Measurements from ENCODE around the gene RFPL2. TPM values are rescaled to one million over a fixed set of nuclear protein-coding genes. Genes with fewer than 3 reads are reported as not detected.
"Not testable (repeated sequence)": the region's sequence is repeated elsewhere in the genome, so short reads cannot be mapped to it uniquely, and the experiment has no call there.

The RFPL2 gene
- polyA plus RNA-seq, 3 donors from 2014 or later = 0.24 TPM; not detected in 2

GRCh38 chr22:32165681-32166080, 39.2 kb downstream of the RFPL2 start:
- Mint-ChIP-seq H3K27ac (no peak overlapping the region), H3K27me3 (ENCODE audit: low read depth in 3 of 3) (peaks cover 0 to 15% (median 4%) of the 10 kb centered on the region in 3 donors), H3K4me3 (no peak overlapping the region), H3K4me1 (no peaks in the 10 kb centered on the region), H3K9me3 (no peaks in the 10 kb centered on the region), H3K36me3 (no peaks in the 10 kb centered on the region)
- no peak for DNase-seq

- H3K27ac Mint-ChIP-seq = no peak overlapping the region
- H3K9me3 Mint-ChIP-seq = no peaks in the 10 kb centered on the region
- no peaks in the 10 kb centered on the region for H3K36me3 Mint-ChIP-seq
- DNase-seq = no peak
- H3K4me1 Mint-ChIP-seq = no peaks in the 10 kb centered on the region
- H3K27me3 Mint-ChIP-seq (ENCODE audit: low read depth in 3 of 3) = peaks cover 0 to 13% (median 4%) of the 10 kb centered on the region in 3 donors
- H3K4me3 Mint-ChIP-seq = no peak overlapping the region
These were observed 40.6 kb downstream of the RFPL2 start for GRCh38 chr22:32164075-32164860.

GRCh38 chr22:32160411-32160810, 44.5 kb downstream of the RFPL2 start:
- H3K4me3 Mint-ChIP-seq; H3K27ac Mint-ChIP-seq; H3K4me1 Mint-ChIP-seq; H3K36me3 Mint-ChIP-seq; DNase-seq; H3K9me3 Mint-ChIP-seq; H3K27me3 Mint-ChIP-seq (ENCODE audit: low read depth in 3 of 3): not testable (repeated sequence)

- no peaks in the 10 kb centered on the region for H3K4me1 Mint-ChIP-seq
- H3K27ac Mint-ChIP-seq = no peak within 1 kb of the TSS
- peaks cover 0 to 4% (median 1%) of the 10 kb centered on the region in 3 donors for H3K27me3 Mint-ChIP-seq (ENCODE audit: low read depth in 3 of 3)
- no peaks in the 10 kb centered on the region for H3K36me3 Mint-ChIP-seq
- DNase-seq = no peak
- H3K4me3 Mint-ChIP-seq = no peak within 1 kb of the TSS
- H3K9me3 Mint-ChIP-seq = no peaks in the 10 kb centered on the region
These were observed 46.0 kb downstream of the RFPL2 start, which contains the start of gene C22orf42 for GRCh38 chr22:32158712-32159533. Gene C22orf42, minus strand, starts transcription at chr22:32159303. Its CDS starts 88 bp downstream, at chr22:32159215.

GRCh38 chr22:32157632-32158031, 47.2 kb downstream of the RFPL2 start:
- not testable (repeated sequence) for H3K36me3 Mint-ChIP-seq; H3K27me3 Mint-ChIP-seq (ENCODE audit: low read depth in 3 of 3); H3K4me1 Mint-ChIP-seq; H3K4me3 Mint-ChIP-seq; DNase-seq; H3K27ac Mint-ChIP-seq; H3K9me3 Mint-ChIP-seq

GRCh38 chr22:32154727-32155126, 50.1 kb downstream of the RFPL2 start:
- H3K36me3 Mint-ChIP-seq; DNase-seq; H3K27ac Mint-ChIP-seq; H3K4me3 Mint-ChIP-seq; H3K4me1 Mint-ChIP-seq; H3K27me3 Mint-ChIP-seq (ENCODE audit: low read depth in 3 of 3); H3K9me3 Mint-ChIP-seq: not testable (repeated sequence)

GRCh38 chr22:32151641-32152040, 53.2 kb downstream of the RFPL2 start:
- H3K9me3 Mint-ChIP-seq = peaks cover 0 to 19% (median 8%) of the 10 kb centered on the region in 6 donors
- peaks cover 3 to 12% (median 6%) of the 10 kb centered on the region in 3 donors for H3K27me3 Mint-ChIP-seq (ENCODE audit: low read depth in 3 of 3)
- not testable (repeated sequence) for H3K27ac Mint-ChIP-seq, H3K4me3 Mint-ChIP-seq, DNase-seq, H3K4me1 Mint-ChIP-seq, H3K36me3 Mint-ChIP-seq

- peaks cover 3 to 12% (median 6%) of the 10 kb centered on the region in 3 donors for H3K27me3 Mint-ChIP-seq (ENCODE audit: low read depth in 3 of 3)
- H3K36me3 Mint-ChIP-seq, DNase-seq, H3K4me1 Mint-ChIP-seq, H3K27ac Mint-ChIP-seq, H3K4me3 Mint-ChIP-seq: not testable (repeated sequence)
- H3K9me3 Mint-ChIP-seq = peaks cover 0 to 19% (median 8%) of the 10 kb centered on the region in 6 donors
These were observed 54.2 kb downstream of the RFPL2 start for GRCh38 chr22:32150647-32151046.

- H3K4me1 Mint-ChIP-seq; H3K4me3 Mint-ChIP-seq; H3K27ac Mint-ChIP-seq; DNase-seq; H3K36me3 Mint-ChIP-seq; H3K27me3 Mint-ChIP-seq (ENCODE audit: low read depth in 3 of 3): not testable (repeated sequence)
- H3K9me3 Mint-ChIP-seq = peaks cover 0 to 19% (median 8%) of the 10 kb centered on the region in 6 donors
These were observed 56.5 kb downstream of the RFPL2 start for GRCh38 chr22:32148372-32148771.

GRCh38 chr22:32147128-32147527, 57.7 kb downstream of the RFPL2 start:
- not testable (repeated sequence) for H3K4me1 Mint-ChIP-seq; H3K36me3 Mint-ChIP-seq; H3K27me3 Mint-ChIP-seq (ENCODE audit: low read depth in 3 of 3); H3K4me3 Mint-ChIP-seq; H3K27ac Mint-ChIP-seq; DNase-seq
- H3K9me3 Mint-ChIP-seq = peaks cover 0 to 19% (median 8%) of the 10 kb centered on the region in 6 donors

- H3K4me3 Mint-ChIP-seq = no peak overlapping the region
- no peak overlapping the region for H3K27ac Mint-ChIP-seq
- peaks cover 0 to 7% (median 5%) of the 10 kb centered on the region in 3 donors for H3K27me3 Mint-ChIP-seq (ENCODE audit: low read depth in 3 of 3)
- no peak for DNase-seq
- H3K4me1 Mint-ChIP-seq = no peaks in the 10 kb centered on the region
- H3K36me3 Mint-ChIP-seq = peaks cover 0 to 3% (median 0%) of the 10 kb centered on the region in 3 donors
- H3K9me3 Mint-ChIP-seq = peaks cover 0 to 19% (median 8%) of the 10 kb centered on the region in 6 donors
These were observed 60.2 kb downstream of the RFPL2 start for GRCh38 chr22:32144496-32145274.

GRCh38 chr22:32142600-32142999, 62.3 kb downstream of the RFPL2 start:
- H3K4me3 Mint-ChIP-seq = no peak overlapping the region
- H3K27me3 Mint-ChIP-seq (ENCODE audit: low read depth in 3 of 3) = peaks cover 5 to 12% (median 7%) of the 10 kb centered on the region in 3 donors
- DNase-seq = no peak
- peaks cover 8 to 9% of the 10 kb centered on the region in 2 donors for H3K4me1 Mint-ChIP-seq
- H3K36me3 Mint-ChIP-seq = peaks cover 0 to 2% (median 0%) of the 10 kb centered on the region in 3 donors
- peaks cover 0 to 10% (median 4%) of the 10 kb centered on the region in 6 donors for H3K9me3 Mint-ChIP-seq
- no peak overlapping the region for H3K27ac Mint-ChIP-seq

GRCh38 chr22:32140688-32141087, 64.2 kb downstream of the RFPL2 start:
- H3K9me3 Mint-ChIP-seq; H3K4me3 Mint-ChIP-seq; H3K36me3 Mint-ChIP-seq; H3K27ac Mint-ChIP-seq; DNase-seq; H3K27me3 Mint-ChIP-seq (ENCODE audit: low read depth in 3 of 3): not testable (repeated sequence)
- H3K4me1 Mint-ChIP-seq = peaks cover 13 to 14% of the 10 kb centered on the region in 2 donors

Measured in immature natural killer cell (primary cell).